Large intestine (tissue), 3 donors: ENCODE measurements around the gene NEK7. TPM values are rescaled to one million over a fixed set of nuclear protein-coding genes. Genes with fewer than 3 reads are reported as not detected.

Experiments
- DNase-seq, 2 donors: peaks; one replicate each; pipeline versions ENCODE4 v3.0.0 to v3.0.0-alpha.2; 2013
- H3K27ac ChIP-seq: one replicate; pipeline ENCODE4 v1.5.1; 2013; ENCODE audit warnings: low read length
- H3K27me3 ChIP-seq: 2 replicates; pipeline ENCODE4 v1.6.1; 2013; ENCODE audit warnings: low read length; ENCODE audit not compliant: control insufficient read depth, insufficient read depth
- H3K36me3 ChIP-seq: 2 replicates; pipeline ENCODE4 v1.6.1; 2013; ENCODE audit warnings: low read length; ENCODE audit not compliant: control insufficient read depth, insufficient read depth
- H3K4me1 ChIP-seq: one replicate; pipeline ENCODE4 v1.6.1; 2013; ENCODE audit warnings: low read length; ENCODE audit not compliant: control insufficient read depth, insufficient read depth
- H3K4me3 ChIP-seq: one replicate; pipeline ENCODE4 v1.5.1; 2013; ENCODE audit warnings: low read length
- H3K9me3 ChIP-seq: one replicate; pipeline ENCODE4 v1.6.1; 2013; ENCODE audit warnings: mild to moderate bottlenecking, low read depth, low read length, moderate library complexity; ENCODE audit not compliant: control insufficient read depth
- WGBS: methylation state at CpG from one replicate; pipeline ENCODE4 v1.1.5; 2013; ENCODE audit warnings: low lambda C conversion rate; ENCODE audit not compliant: insufficient coverage; 5-methylcytosine and 5-hydroxymethylcytosine counted together
- polyA plus RNA-seq: library from polyadenylated mRNA; unstranded; fragments of 120-200 nt; gene quantifications from one replicate; pipeline ENCODE4 v1.2.1, GENCODE V29; 2013

The NEK7 gene
- polyA plus RNA-seq, 1 donor: 43.2 TPM

DNA sequence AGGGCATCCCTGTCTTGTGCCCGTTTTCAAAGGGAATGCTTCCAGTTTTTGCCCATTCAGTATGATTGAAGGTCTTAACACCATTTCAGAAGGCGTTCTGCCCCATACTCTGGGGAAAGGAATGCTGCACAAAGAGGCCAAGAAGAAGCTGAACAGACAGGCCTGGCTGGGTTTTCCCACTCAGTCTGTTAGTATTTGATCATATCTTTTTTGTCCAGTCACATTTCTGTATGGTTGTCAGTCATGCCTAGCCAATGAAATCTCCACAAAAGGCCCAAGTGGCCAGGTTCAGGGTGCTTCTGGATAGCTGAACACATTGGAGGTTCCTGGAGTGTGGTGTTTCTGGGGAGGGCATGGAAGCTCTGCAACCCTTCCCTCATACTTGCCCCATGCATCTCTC lies 72.1 kb downstream of the NEK7 start:
- H3K27me3 ChIP-seq: no peaks in the 10 kb centered on the region
- DNase-seq: no peak
- no peak overlapping the region for H3K27ac ChIP-seq
- H3K9me3 ChIP-seq: no peaks in the 10 kb centered on the region
- H3K4me3 ChIP-seq: no peak overlapping the region
- no CpG with 5 or more reads among the region's 2 CpGs for WGBS
- H3K4me1 ChIP-seq: no peaks in the 10 kb centered on the region
- no peaks in the 10 kb centered on the region for H3K36me3 ChIP-seq

DNA sequence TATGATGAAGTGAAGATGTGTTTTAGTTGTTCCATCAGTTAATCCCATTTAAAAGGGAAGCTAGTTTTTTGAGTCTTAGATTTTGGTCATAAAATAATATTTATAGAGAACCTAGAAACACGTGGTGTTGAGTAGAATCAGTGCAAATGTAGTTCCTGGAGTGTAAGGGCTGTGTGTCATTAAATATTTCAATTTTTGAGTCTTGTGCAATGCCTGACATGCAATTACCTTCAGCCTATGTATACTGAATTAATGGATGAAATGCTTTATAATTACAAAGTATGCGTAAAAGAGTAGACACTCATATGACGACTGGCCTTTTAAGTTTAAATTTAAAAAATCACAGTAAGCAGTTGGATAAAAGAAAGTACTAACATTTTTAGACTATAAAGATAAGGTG lies 75.0 kb downstream of the NEK7 start:
- no peak overlapping the region for H3K27ac ChIP-seq
- no peak overlapping the region for H3K4me3 ChIP-seq
- H3K9me3 ChIP-seq: peaks cover 2% of the 10 kb centered on the region
- DNase-seq: no peak
- WGBS: 96% methylated on average over 3 of the region's 3 CpGs
- no peaks in the 10 kb centered on the region for H3K27me3 ChIP-seq
- H3K36me3 ChIP-seq: peaks cover 4% of the 10 kb centered on the region
- no peaks in the 10 kb centered on the region for H3K4me1 ChIP-seq

DNA sequence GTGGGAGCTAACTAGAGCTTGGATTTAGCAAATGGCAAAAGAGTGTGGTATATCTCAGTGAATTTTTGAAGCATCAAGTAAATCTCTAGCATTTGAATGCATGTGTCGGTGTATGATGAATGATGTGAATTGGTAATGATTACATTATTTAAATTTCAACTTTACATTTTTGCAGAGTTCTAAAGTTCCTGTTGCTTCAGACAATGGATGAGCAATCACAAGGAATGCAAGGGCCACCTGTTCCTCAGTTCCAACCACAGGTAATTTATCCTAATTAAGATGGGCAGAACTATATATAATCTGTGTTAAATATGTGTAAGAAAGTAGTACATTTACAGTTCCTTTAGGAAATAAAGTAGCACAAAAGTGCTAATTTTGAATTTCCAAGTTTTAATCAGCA lies 75.6 kb downstream of the NEK7 start:
- Histone ChIP-seq H3K36me3 (peaks cover 4% of the 10 kb centered on the region), H3K4me1 (no peaks in the 10 kb centered on the region), H3K4me3 (no peak overlapping the region), H3K27me3 (no peaks in the 10 kb centered on the region), H3K9me3 (peaks cover 2% of the 10 kb centered on the region), H3K27ac (no peak overlapping the region)
- no peak for DNase-seq
- WGBS: no CpG with 5 or more reads among the region's 1 CpG

DNA sequence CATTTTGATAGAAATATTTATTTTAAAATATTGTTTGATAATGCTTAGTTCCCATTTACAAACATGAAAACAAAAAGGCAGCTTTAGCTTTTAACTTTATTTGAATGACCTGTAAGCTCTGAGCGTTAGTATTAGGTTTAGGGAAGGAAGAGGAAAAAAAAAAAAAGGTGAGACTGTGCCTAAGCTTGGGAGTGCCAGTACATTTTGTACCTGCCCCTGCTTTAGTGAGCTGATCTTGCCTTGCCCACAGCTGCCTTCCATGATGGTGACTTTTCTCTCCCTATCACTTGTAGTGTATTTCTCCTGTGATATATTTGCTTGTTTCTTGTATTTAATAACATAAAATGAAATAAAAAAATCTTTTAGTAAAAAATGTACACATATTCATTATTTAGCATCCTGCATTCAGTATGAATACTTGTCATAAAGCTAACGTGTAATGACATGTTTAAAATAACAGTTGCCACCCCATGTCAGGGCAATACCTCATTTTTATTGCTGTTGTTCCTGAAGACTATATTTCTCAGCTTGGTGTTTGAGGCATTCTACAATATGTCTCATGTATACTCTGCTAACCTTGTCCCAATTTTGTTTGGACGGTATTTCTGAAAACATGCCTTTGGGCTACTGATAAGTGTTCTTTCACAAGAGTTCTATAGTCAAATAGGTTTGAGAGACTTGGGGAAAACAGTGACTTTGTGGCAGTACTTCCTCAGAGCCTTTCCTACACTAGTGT lies 76.3 kb downstream of the NEK7 start:
- Histone ChIP-seq H3K9me3 (peaks cover 2% of the 10 kb centered on the region), H3K36me3 (peaks cover 4% of the 10 kb centered on the region), H3K27me3 (no peaks in the 10 kb centered on the region), H3K4me1 (no peaks in the 10 kb centered on the region), H3K27ac (no peak overlapping the region), H3K4me3 (no peak overlapping the region)
- no peak for DNase-seq
- 93% methylated on average over 2 of the region's 3 CpGs for WGBS

DNA sequence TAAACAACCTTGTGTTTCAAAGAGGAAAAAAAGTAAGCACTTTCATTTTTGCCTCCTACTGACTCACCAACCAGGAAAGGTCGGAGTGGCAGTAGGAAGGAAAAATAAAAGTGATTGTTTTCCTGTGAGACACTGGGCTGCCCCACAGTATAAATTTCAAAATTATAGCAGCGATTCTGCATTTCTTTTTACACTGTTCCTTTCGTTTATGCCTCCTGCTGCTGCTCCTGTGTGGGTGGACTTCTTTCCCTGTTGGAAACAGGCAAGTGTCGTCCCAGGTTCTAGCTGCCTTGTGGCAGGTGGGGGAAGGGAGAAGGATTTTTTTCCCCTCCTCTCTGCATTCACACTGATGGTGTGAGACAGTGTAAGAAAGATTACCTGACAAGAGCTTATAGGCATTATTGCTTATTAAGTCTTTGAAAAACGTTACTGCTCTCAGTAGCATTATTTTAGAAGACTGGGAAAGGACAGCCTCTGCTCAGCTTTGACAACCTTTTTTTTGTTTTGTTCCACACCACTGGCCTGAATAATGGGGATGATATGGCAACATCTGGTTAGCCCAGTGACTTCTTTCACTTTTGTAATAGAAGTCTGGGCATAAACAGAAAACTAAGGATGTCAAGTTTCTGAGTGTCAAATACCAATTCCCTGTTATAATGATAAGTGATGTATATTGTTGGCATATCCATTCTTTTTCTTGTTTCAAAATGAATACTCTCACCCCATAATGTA lies 77.9 kb downstream of the NEK7 start:
- no peak for DNase-seq
- Histone ChIP-seq H3K36me3 (peaks cover 4% of the 10 kb centered on the region), H3K9me3 (peaks cover 2% of the 10 kb centered on the region), H3K4me1 (no peaks in the 10 kb centered on the region), H3K27me3 (no peaks in the 10 kb centered on the region), H3K4me3 (no peak overlapping the region), H3K27ac (no peak overlapping the region)
- 67% methylated on average over 1 of the region's 5 CpGs for WGBS

DNA sequence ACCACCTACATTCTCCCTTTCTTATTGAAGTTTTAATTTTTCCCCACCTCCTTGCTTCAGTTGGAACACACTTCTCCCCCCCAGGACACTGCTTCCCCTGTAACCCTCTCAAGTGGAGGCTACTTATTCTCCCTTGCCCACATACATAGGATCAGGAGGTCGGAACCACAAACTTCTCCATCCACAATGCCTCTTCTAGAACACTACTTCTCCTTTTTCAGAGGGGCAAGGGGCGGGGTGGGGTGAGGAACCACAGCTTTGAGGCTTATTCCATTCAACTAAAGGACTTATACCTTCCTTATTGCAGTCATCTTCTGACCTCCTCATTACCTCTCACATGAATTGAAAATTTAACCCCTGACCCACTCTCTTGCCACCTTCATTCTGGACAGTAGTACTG lies 81.3 kb downstream of the NEK7 start:
- Histone ChIP-seq H3K4me1 (no peaks in the 10 kb centered on the region), H3K27ac (no peak overlapping the region), H3K27me3 (no peaks in the 10 kb centered on the region), H3K9me3 (peaks cover 2% of the 10 kb centered on the region), H3K4me3 (no peak overlapping the region), H3K36me3 (peaks cover 4% of the 10 kb centered on the region)
- no peak for DNase-seq
- WGBS: no CpG with 5 or more reads among the region's 2 CpGs

DNA sequence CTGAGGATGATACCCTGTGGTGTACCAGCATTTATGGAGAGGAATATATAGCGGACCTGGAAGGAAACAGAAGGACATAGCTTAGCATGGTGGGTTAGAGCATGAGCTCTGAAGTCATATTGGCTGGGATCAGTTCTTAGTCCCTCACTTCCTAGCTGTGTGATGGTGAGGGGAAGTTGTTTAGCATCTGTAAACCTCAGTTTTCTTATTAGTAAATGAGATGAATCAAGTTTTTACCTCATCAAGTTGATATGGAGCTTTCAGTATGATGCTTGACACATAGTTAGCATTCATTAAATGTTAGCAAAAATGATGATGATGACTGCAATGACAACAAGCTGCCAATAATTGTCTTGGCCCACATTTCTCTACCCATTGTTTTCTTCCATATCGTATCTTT lies 84.8 kb downstream of the NEK7 start:
- Histone ChIP-seq H3K9me3 (no peaks in the 10 kb centered on the region), H3K36me3 (peaks cover under 1% of the 10 kb centered on the region), H3K27ac (no peak overlapping the region), H3K4me3 (no peak overlapping the region), H3K27me3 (no peaks in the 10 kb centered on the region), H3K4me1 (no peaks in the 10 kb centered on the region)
- 0% methylated on average over 1 of the region's 2 CpGs for WGBS
- DNase-seq: no peak

DNA sequence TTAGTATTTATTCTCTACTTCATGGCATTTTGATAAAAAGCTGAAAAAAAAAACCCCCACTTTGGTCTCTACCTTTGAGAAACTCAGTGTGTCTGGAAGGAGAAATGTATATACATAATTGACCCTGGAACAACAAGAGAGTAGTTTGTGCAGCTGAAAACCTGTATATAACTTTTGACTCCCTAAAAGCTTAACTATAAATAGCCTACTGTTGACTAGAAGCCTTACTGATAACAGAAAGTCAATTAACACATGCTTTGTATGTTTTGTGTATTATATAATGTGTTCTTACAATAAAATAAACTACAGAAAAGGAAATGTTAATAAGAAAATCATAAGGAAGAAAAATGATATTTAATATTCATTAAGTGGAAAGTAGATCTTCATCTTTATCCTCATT lies 88.0 kb downstream of the NEK7 start:
- no peaks in the 10 kb centered on the region for H3K9me3 ChIP-seq
- H3K27ac ChIP-seq: no peak overlapping the region
- H3K27me3 ChIP-seq: no peaks in the 10 kb centered on the region
- no peak for DNase-seq
- H3K4me3 ChIP-seq: no peak overlapping the region
- no peaks in the 10 kb centered on the region for H3K36me3 ChIP-seq
- H3K4me1 ChIP-seq: no peaks in the 10 kb centered on the region

DNA sequence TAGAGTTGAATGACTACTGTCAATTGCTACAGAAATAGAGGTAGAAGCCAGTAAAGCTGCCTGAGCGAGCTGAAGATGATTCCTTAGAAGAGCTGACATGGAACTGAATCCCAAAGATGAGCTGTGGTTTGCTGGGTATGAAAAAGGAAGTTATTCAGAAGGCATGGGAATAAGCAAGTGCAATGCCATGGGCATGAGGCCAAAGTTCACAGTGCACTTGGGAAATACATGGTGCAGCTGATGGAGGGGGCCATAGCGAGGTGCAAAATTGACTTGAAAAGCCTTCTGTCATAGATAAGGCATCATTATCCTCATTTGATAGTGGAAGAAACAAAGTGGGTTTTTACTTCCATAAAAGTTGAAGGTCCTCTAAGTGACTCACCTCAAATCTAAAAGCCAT lies 88.6 kb downstream of the NEK7 start:
- no CpG with 5 or more reads among the region's 2 CpGs for WGBS
- no peaks in the 10 kb centered on the region for H3K36me3 ChIP-seq
- H3K4me3 ChIP-seq: no peak overlapping the region
- H3K27ac ChIP-seq: no peak overlapping the region
- H3K4me1 ChIP-seq: no peaks in the 10 kb centered on the region
- no peaks in the 10 kb centered on the region for H3K27me3 ChIP-seq
- DNase-seq: peak in 1 of 2 donors; percentile 25
- H3K9me3 ChIP-seq: no peaks in the 10 kb centered on the region

DNA sequence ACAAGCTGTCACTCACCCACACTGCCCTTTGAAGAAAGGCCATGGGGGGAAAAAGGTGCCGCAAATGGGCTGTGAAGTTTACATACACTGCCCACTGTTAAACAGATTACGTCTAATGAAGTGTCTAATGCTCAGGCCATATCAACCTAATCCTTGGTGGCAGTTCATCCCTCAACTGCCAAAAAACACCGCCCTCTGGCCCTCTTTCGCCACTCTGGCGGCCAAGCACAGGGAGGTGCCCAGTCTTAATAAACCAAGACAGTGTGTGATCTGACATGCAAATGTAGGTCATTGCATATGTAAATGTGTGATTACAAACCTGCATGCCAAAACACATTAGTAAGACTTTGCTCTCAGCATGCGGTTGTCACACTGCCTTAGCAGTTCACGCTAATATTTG lies 89.5 kb downstream of the NEK7 start:
- no peaks in the 10 kb centered on the region for H3K36me3 ChIP-seq
- no peaks in the 10 kb centered on the region for H3K4me1 ChIP-seq
- no peak overlapping the region for H3K4me3 ChIP-seq
- no peak for DNase-seq
- H3K27me3 ChIP-seq: no peaks in the 10 kb centered on the region
- H3K9me3 ChIP-seq: no peaks in the 10 kb centered on the region
- WGBS: no CpG with 5 or more reads among the region's 7 CpGs
- H3K27ac ChIP-seq: no peak overlapping the region

DNA sequence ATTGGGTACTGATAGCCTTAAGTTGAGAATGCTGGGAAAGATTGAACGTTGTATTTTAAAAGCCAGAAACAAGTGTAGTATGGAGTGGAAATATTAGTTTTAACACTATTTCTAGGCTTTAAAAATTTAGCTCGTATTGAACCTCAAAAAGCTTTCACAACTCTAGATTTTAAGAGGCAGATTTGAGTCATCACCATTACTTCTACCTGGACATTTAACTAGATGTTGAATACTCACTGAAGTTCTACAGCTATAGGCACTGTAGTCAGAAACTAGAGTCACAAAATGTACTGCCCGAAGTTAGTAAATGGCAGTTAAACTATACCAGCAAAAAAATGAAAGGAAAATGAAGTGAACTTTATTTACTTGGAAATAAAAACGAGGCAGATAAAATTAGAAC lies 96.5 kb downstream of the NEK7 start:
- no peak for DNase-seq
- Histone ChIP-seq H3K27me3 (no peaks in the 10 kb centered on the region), H3K36me3 (peaks cover 3% of the 10 kb centered on the region), H3K9me3 (no peaks in the 10 kb centered on the region), H3K4me3 (no peak overlapping the region), H3K27ac (no peak overlapping the region), H3K4me1 (no peaks in the 10 kb centered on the region)
- WGBS: 90% methylated on average over 3 of the region's 4 CpGs
